Right atrium auricular region (tissue), 2 donors: ENCODE results near the gene ARHGAP26. TPM values are rescaled to one million over a fixed set of nuclear protein-coding genes. Genes with fewer than 3 reads are reported as not detected.

Experiments
- DNase-seq: peaks from one replicate; pipeline ENCODE4 v3.0.0-alpha.2; 2019; ENCODE audit warnings: low spot score
- H3K27ac ChIP-seq, 2 donors: fragments of 200-600 bp; sonication (generic); 1 replicate in 1 of 2; 2 replicates in 1 of 2; pipeline ENCODE4 v1.5.1; 2016 to 2019
- H3K27me3 ChIP-seq, 2 donors: fragments of 200-600 bp; sonication (generic); one replicate each; pipeline versions ENCODE4 v1.5.1 to v1.6.0; 2017 to 2019
- H3K36me3 ChIP-seq: fragments of 200-600 bp; sonication (generic); one replicate; pipeline ENCODE4 v1.5.1; 2016
- H3K4me1 ChIP-seq, 2 donors: fragments of 200-600 bp; sonication (generic); one replicate each; pipeline versions ENCODE4 v1.5.1 to v1.6.0; 2017 to 2019
- H3K4me3 ChIP-seq, 2 donors: fragments of 200-600 bp; sonication (generic); 1 replicate in 1 of 2; 2 replicates in 1 of 2; pipeline ENCODE4 v1.5.1; 2017 to 2019; ENCODE audit warnings: mild to moderate bottlenecking in 1 of 2, moderate library complexity in 1 of 2
- H3K9me3 ChIP-seq, 2 donors: fragments of 200-600 bp; sonication (generic); one replicate each; pipeline ENCODE4 v1.5.1; 2019
- CTCF ChIP-seq, 2 donors: fragments of 200-600 bp; sonication (generic); IDR thresholded peaks; one replicate each; pipeline ENCODE4 v1.5.1; 2019; ENCODE audit warnings: antibody characterized with exemption in 2 of 2
- total RNA-seq, 2 donors: library from RNA; depleted of rRNA; stranded (reverse); fragments of >200 nt; gene quantifications; one replicate each; pipeline ENCODE4 v1.1.0, GENCODE V29; 2016

ARHGAP26 gene
- total RNA-seq, 2 donors from 2014 or later: 29.8 to 31.6 TPM

DNA sequence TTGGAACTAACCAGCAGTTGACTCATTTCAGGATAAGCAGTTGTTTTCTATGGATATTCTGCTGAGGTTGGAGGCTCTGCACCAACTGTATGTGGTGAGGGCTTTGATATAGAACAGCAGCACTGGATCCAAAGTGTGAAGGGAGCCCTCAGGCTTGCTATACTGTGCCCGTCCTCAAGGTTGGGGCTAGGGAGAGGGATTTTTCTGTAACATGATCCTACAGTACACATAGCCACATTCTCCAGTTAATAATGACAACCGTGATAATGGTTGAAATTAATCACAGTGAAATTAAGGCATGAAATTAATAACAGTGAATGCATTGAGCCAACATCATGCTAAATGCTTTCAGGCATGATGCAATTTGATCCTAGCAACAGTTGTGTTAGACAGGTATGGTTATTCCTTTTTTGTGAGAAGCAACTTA, 36.7 kb downstream of the ARHGAP26 start:
- peaks cover 0 to 75% of the 10 kb centered on the region in 2 donors for H3K4me1 ChIP-seq
- no peak overlapping the region for H3K4me3 ChIP-seq
- H3K9me3 ChIP-seq: no peaks in the 10 kb centered on the region
- H3K36me3 ChIP-seq: no peaks in the 10 kb centered on the region
- H3K27ac ChIP-seq: peak overlapping the region; percentile 41 to 45
- DNase-seq: no peak
- H3K27me3 ChIP-seq: no peaks in the 10 kb centered on the region
- no peak for TF ChIP-seq CTCF (IDR thresholded peaks at IDR 0.05)

- peak overlapping the region; percentile 41 to 45 for H3K27ac ChIP-seq
- no peak overlapping the region for H3K4me3 ChIP-seq
- no peaks in the 10 kb centered on the region for H3K36me3 ChIP-seq
- DNase-seq: peak; percentile 79
- H3K9me3 ChIP-seq: no peaks in the 10 kb centered on the region
- H3K27me3 ChIP-seq: no peaks in the 10 kb centered on the region
- TF ChIP-seq CTCF (IDR thresholded peaks at IDR 0.05): no peak
- peaks cover 0 to 79% of the 10 kb centered on the region in 2 donors for H3K4me1 ChIP-seq
Measured at GRCh38 chr5:142807372-142807911, 37.3 kb downstream of the ARHGAP26 start.

- peaks cover 0 to 77% of the 10 kb centered on the region in 2 donors for H3K4me1 ChIP-seq
- H3K4me3 ChIP-seq: no peak overlapping the region
- TF ChIP-seq CTCF (IDR thresholded peaks at IDR 0.05): no peak
- H3K27ac ChIP-seq: peak overlapping the region in 1 of 2 donors; percentile 7
- H3K27me3 ChIP-seq: no peaks in the 10 kb centered on the region
- H3K36me3 ChIP-seq: no peaks in the 10 kb centered on the region
- DNase-seq: no peak
- no peaks in the 10 kb centered on the region for H3K9me3 ChIP-seq
Measured at GRCh38 chr5:142808878-142809598, 38.9 kb downstream of the ARHGAP26 start.

DNA sequence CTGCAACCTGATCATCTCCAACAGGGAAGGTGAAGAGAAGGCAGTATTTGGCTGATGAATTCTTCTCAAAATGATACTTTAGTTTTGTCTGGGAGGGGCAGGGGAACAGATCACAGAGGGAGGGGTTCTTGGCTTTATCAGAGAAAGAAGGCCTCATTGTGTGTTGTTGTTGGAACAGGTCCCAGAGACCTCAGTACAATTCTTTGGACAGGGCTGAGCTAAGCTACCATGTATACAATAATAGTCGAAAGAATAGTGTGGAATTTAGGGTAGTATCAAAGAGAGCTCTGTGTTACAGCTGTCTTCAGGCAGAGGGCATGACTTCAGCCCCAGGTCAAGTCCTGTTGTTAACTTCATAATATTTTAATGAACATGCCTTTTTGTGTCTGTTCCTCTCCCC, 39.9 kb downstream of the ARHGAP26 start:
- Histone ChIP-seq H3K4me1 (peaks cover 0 to 83% of the 10 kb centered on the region in 2 donors), H3K4me3 (no peak overlapping the region), H3K9me3 (no peaks in the 10 kb centered on the region), H3K27me3 (no peaks in the 10 kb centered on the region), H3K36me3 (no peaks in the 10 kb centered on the region), H3K27ac (peak overlapping the region; percentile 7 to 17)
- DNase-seq: no peak
- TF ChIP-seq CTCF (IDR thresholded peaks at IDR 0.05): no peak

- peaks cover 0 to 90% of the 10 kb centered on the region in 2 donors for H3K4me1 ChIP-seq
- no peaks in the 10 kb centered on the region for H3K36me3 ChIP-seq
- no peak for TF ChIP-seq CTCF (IDR thresholded peaks at IDR 0.05)
- H3K4me3 ChIP-seq: no peak overlapping the region
- no peaks in the 10 kb centered on the region for H3K27me3 ChIP-seq
- peak overlapping the region; percentile 7 to 27 for H3K27ac ChIP-seq
- DNase-seq: no peak
- no peaks in the 10 kb centered on the region for H3K9me3 ChIP-seq
Measured at GRCh38 chr5:142810743-142811290, 40.6 kb downstream of the ARHGAP26 start.
